NCI-H1694 (cell line): ENCODE data around the gene MYB.
"Not testable (repeated sequence)": the region's sequence is repeated elsewhere in the genome, so short reads cannot be mapped to it uniquely, and the experiment has no call there.

Experiments used
- DNase-seq: peaks from one replicate; lab custom pipeline; 2025; lab: John Stamatoyannopoulos, UW

Gene MYB

DNA sequence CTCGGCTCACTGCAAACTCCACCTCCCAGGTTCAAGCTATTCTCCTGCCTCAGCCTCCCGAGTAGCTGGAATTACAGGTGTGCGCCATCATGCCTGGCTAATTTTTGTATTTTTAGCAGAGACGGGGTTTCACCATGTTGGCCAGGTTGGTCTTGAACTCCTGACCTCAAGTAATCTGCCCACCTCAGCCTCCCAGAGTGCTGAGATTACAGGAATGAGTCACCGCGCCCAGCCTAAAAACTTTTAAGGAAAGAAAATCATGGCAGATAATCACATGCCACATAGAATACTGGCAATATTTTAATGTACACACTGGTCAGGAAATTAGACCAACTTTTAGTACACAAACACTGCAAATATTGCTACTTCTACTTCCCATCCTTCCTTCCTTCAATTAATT is 16.7 kb upstream of the MYB start:
- DNase-seq: not testable (repeated sequence)

DNA sequence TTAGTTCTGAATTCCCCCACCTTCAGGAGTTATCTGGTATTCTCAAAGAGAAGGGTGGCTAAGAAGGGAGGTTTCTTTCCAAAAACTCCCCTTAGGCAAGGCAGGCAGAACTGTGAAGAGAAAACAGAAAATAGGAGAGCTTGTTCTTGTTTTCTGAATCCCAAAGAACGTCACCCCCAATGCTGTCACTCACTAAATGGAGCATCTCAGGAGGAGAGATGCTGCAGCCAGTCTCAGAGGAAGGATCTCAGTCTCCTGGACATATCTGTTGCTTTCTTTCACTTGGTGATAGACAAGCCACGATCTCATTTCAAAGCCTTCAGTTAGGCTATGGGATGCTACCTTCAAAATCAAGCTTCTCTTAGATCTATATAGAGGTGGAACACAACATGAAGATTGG is 16.1 kb upstream of the MYB start:
- no peak for DNase-seq

DNA sequence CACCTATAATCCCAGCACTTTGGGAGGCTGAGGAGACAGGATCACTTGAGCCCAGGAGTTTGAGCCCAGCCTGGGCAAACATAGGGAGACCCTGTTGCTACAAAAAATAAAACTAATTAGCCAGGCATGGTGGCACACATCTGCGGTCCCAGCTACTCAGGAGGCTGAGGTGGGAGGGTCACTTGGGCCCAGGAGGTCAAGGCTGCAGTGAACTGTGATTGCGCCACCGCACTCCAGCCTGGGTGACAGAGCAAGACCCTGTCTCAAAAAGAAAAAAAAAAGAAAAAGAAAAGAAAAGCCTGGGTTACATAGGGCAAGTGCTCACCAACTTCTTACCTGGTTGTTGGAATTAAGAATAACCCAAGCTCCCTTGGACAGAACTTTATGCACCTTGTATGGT is 14.6 kb upstream of the MYB start:
- no peak for DNase-seq

DNA sequence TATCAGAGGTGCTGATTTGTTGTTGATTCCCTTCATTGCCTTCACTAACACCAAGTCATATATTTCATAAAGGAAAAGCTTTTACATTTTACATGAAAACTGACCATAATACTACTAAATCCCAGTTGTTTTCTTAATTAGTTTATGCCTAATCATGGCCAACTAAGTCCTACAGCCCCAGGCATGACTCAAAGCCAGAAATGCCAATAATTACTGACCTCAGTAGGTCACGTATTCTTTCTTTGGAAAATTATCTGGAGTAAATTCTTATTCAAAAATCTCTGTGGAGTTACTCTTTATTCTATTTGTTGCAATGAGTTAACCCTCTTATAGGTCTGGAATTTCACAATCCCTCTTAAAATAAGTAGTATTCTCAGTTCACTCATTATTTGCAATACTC is 13.5 kb upstream of the MYB start:
- no peak for DNase-seq

DNA sequence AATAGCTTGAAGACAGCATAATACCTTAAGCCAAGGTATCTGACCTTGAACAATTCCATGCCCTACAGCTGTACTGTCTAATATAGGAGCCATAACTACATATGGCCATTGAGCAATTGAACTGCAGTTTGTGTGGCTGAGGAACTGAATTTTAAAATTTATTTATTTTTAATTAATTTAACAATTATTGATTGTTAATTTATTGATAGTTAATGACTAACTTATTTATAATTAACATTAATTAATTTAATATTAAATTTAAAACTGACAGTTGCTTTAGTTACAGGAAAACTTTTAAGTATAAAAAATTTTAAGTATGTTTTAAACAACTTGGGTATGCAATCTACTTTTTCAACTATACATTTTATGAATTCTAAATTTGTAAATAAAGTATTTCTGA is 12.3 kb upstream of the MYB start:
- DNase-seq: no peak

DNA sequence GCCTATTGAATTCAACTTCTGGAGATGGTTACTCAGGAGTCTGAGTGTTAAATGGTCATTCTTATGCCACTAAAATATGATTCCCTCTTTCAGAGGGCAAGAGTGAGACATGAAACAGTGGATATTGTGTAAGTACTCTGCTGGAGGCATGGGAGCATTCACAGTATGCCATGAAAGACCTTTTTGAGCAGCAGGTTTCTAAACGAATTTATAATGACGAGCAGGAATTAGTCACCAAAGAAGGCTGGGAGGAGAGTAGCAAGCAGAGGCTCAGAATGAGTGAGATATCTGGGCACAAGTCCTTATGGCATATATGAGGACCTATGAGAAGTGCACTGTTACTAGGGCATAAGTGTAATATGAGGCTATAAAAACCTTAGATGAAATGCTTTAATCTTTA is 10.9 kb upstream of the MYB start:
- DNase-seq: no peak

DNA sequence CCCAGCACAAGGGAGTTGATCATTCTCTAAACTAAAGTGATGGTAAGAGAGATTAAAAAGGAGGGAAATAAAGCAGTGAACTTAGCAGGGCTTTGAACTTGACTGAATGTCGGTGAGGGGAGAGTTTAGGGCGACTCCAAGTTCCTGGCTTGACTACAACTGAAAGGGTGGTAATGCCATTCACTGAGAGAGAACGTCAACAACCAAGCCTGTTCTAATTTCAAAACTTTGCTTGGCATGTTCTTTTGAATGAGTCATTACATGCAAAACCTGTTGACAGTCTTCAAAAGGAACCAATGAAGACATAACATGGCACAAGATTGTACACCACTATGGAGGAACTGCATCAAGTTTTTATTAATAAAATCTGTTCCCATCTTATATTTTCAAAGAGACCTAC is 10.3 kb upstream of the MYB start:
- no peak for DNase-seq

DNA sequence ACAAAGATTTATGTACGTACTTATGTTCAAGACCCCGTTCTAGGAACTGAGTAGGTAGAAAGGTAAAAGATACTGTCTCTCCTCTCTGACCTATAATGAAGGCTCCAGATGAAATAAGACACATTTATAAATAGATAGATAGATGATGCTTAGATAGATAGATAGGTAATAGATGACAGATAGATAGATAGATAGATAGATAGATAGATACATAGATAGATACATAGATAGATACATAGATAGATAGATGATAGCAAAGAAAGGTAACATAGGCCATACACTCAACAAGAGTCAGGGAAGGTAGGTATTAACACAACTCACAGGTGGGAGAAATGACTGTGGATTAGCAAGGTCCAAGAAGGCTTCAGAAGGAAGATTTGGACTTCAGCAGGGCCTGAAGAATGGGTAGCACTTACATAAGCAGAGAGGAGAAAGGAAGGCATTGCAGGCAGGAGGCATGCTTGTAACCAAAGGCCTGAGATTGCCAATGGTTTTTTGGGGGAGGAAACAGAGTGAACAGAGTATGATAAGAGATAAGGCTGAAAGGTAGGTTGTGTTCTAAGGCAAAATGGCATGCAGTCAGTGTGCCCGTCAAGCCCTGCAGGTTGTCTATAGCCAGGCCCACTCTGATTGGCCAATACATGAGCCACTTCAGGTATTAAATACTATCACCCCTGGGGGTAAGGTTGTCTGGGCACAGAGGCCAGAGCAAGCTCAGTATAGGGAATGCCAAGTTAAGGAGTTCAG is 7.7 kb upstream of the MYB start:
- DNase-seq: no peak

DNA sequence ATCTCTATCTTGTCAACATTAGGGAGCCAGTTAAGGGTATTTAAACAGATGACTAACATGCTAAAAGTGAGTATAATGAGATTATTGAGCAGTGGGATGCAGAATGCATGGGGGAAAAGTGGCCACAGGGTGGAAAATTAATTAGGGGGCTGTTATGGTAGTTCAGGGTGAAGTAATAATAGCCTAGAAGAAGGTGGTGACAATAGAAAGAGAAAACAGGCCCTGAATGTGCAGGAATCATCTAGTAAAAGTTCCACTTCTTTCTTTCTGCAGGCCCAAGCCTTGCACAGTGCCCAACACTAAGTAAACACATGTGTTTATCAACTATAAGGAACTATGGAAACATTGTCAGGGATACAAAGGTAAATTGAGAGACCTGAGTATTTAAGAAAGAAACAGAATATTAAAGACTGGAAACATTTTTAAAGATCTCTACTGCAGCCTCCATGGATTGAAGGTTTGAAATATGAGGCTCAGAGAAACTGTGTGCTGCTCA is 7.1 kb upstream of the MYB start:
- no peak for DNase-seq

DNA sequence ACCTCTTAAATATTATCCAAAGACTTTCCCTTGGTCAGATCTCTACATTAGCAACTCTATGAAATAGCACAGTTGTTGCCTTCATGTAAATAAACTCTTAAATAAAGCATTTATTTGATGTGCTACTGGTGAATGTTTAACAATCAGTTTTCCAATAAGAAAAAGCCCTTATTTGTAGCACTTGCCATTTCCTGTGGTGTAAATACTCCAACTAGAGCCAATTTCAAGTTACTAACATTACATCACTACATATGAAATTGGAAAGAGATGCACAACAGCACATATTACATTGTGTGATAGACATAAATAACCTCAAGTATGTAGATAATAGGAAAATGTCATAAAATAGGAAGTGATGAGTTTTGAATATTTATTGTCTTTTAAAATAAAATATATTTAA is 5.0 kb upstream of the MYB start:
- no peak for DNase-seq

DNA sequence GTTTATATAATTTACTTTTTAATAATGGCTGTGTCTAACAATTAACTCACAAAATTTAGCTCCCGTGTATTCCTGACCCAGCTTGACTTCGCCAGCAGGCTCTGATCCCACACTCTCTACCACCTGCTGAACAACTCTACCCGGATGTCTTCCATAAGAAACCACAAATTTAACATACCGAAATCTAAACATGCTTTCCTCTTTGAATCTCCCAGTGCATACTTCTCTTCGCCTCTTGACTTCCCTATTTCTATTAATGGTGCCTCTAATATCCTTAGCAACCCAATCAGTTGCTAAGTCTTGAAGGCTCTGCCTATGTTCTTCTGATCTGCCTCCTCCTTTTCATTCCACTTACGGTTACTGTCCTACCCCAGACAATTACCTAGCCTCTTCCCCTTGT is 4.6 kb upstream of the MYB start:
- DNase-seq: no peak

DNA sequence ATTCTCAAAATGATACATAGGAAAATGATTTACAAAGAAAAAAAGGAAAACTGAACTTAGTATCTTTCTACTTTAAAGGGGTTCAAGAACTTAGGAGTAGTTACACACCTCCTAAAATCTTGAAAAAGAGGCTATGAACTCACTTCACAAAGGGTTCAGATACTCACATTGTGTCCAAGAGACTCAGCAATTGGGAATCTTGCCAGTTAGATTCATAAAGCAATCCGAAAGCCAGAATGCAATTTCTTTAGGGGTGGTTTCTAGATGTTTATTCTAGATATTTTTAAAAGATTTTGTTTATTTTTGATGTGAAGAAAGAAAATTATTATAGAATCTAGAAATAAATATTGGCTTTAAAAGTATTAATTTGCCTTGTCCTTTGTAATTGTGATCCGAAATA is 1.7 kb upstream of the MYB start:
- no peak for DNase-seq

DNA sequence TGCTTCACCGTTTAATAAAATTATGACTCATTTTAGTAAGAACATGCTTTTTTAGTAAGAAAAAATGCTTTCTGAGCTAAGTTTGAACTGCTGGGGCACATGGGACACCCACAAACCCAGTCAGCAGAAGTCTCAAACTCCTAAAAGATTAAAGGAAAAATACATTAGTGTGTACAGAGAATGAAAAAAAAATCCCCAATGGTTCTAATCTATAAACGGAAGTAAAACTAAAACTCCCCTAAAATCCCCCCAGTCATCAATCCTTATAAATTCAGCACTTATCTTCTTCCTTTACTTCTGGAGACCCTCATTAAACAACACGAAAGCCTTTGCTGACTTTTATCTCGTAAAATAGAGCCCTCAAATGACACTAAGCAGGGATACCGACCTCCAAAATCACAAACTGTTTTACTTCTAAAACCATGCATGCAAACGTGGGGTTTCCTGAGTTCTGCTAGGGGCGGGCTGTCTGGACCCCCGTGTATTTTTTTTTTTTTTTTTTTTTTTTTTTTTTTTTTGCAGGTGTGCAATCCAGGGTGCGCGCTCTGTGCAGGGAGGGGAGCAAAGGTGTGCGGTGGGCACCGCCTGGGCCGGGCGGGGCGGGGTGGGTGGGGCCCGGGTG is 1.1 kb upstream of the MYB start:
- DNase-seq: no peak

DNA sequence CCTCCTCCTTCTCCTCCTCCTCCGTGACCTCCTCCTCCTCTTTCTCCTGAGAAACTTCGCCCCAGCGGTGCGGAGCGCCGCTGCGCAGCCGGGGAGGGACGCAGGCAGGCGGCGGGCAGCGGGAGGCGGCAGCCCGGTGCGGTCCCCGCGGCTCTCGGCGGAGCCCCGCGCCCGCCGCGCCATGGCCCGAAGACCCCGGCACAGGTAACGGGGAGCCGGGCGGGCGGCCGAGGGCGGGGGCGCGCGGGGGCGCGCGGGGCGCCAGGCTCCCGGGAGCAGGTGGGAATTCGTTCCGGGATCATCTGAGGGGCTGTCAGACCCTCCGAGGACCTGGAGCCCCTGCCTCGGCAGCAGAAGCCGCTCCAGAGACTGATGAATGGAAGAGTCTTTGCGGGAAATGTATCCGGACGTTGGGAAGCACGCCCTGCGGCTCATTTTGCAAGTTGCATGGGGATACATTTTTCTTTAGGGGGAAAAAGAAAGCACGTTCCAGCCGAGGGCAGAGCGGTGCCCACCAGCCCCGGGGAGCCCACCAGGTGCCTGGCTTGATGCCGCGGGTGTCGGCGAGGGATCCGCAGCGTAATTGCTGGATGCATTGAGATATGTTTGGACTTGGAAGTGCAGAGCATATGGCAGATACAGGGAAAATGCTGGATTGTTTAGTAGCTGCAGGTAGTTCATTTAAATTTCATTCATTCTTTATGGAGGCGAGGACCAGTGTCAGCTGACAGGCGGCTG is 394 bp downstream of the MYB start:
- DNase-seq: no peak

DNA sequence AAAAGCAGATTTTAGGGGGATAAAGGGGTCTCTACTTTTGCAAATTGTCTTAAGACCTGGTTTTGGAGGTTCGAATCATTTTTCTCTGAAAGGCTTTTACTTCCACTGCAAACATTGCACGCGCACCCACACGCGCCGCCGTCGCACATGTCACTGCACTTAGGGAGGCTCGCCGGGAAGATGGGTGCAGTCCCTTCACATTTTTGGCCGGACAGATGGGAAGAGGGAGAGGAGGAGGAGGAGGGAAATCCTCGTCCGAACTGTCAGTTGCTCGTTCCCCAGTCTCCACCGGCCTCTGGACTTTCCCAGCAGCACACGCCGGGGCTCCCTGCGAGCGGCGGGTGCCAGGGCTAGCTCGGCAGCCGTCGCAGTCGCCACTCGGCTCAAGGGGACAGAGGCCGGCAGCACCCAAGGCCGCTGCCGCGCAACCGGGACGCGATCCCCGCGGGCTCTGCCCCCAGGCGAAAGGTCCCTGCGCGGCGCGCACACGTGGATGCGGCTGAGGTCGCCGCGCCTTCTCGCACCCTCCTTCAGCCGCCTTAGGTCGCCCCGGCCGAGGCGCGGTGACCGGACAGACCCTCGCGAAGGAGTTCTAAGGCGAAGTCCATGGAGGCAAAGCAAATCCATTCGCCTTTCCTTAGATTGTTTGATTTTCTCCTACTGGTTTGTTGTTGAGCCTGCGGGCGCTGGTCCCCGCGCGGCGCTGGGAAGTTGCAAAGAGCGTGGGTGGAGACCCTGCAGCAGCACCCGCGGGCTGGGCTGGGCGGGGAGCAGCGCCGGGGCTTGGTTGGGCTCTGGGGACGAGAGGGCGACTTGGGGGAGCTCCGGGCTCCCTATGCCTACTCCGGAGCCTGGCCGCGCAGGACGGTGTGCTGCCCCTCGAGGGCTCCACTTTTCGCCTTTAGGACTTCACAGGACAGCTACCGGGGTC is 1.2 kb downstream of the MYB start:
- DNase-seq: no peak

DNA sequence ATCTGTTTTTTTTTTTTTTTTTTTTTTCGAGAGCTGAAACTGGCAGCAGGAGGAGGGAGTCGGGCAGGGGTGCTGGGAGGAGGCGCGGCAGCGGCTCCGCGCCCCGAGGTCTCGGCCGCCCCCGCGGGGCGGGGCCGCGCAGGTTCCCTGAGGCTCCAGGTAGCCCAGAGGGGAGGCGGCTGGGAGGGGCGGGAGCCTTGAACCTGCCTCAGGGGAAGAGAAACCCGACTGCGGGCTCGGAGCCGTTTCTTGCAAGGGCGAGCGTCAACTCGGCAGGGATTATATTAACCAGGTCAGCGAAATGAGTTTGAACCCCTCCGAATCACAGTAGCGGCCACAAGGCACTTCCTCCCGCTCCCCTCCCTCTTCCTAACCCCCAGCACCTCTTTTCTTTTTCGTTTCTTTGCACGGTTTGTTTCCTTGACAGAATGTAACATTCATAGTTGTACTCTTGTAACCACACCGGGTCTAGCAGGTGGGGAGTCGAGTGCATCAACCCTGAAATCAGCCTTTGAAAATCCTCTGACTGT is 2.0 kb downstream of the MYB start:
- DNase-seq: no peak

DNA sequence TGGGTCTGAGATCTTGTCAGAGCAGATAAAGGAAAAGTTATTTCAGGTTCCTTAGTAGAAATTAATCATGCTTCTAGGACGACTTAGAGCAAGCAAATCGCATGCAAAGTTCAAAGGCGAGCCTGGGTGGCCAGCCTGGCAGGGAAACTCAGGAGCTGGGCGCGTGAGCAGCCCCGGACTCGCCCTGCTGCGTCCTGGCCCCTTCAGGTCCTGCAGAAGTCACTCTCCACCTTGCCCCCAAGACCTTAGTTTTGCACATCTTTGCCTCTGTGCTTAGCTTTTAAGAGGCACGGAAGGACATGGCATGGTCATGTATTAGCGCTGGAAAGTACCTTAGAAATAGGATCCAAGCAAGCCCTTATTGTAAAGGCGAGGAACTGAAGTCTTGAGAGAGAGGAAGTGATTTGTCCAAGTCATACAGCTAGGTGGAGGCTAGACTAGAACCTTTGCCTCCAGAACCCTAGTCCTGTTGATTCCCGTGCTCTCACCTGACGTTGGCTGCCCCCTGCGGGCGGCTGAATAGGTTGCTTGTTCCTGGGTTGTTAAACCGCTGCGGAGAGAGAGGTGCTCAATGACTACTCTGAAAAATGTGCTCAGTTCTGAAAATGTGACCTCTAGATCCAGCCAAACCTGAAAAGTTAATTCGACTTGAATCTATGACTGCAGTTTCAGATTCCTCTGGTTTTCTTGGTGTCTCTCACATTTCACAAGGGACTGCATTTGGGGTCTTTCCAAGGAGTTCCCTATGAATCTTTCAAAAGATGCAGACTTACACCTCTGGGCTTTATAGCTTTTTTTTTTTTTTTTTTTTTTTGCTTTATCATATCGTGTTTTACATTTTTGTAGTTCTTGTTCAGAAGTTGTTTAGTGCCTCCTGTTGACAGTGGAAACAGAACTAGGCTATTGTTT is 2.7 kb downstream of the MYB start:
- DNase-seq: no peak

DNA sequence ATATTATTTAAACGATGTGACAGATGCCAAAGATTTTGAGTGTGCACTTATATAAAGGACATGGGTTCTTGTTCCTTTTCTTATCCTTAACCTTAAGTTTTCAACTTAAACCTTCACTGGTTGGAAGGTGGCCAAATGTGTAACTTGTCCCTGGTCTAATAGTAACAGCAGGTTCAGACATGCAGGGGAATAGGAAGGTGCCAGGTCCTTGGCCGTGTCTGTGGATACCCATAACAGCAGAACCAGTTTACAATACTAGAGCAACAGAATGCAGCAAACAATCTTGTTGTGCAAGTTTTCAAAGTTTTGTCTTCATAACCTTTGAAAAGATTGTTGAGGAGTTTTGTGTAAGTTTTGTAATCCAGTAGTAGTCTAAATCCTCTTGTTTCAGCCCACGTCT is 4.4 kb downstream of the MYB start:
- no peak for DNase-seq

DNA sequence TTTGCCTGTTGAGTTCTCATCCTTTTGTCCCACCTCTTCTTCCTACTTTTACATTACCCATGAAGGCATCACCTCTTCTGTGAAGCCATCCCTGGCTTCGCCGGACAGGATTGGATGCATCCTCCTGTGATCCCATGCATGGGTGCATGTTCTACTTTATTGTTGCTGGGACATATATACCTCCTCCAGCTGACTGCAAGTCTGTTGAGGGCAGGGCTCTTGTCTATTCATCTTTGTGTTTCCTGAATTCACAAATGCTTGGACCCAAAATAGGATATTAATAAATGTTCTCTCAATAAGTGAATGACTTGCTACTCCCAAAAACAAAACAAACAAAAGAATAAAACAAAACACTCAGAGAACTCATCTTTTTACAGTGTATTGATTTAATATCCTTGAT is 5.1 kb downstream of the MYB start:
- no peak for DNase-seq

DNA sequence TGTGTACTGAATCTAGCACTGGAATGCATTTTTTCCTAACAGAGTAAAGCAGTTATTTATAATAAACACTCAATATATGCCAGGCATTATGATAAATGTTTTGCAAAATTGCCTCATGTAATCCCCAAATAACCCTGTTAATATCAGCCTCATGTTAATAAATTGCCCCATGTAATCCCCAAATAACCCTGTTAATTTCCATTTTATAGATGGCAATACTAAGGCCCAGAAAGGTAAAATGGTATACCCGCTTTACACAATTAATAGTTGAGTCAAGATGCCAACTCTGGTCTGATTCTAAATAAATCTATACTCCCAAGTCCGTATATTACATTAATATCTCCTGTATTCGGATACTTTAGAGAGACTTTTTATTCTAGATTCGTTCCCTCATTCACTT is 6.3 kb downstream of the MYB start:
- no peak for DNase-seq

DNA sequence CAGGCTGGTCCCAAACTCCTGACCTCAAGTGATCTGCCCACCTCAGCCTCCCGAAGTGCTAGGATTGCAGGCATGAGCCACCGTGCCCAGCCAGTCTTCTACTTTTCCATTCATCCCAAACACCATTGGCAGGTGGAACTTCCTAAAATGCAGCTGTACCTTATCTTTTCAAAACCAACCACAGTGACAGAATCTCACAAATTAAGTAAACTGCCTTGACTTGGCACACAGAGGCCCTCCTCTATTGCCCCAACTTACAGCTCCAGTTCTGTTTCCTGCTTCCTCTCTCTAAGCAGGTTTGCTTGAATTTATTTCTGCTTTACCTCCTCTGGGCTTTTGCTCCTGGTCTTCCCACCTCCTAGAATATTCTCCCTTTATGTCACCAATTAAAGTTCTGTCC is 7.6 kb downstream of the MYB start:
- no peak for DNase-seq
